ENCODE measurements around the gene ZSWIM3. TPM values are rescaled to one million over a fixed set of nuclear protein-coding genes. Genes with fewer than 3 reads are reported as not detected.
"Not testable (repeated sequence)": the region's sequence is repeated elsewhere in the genome, so short reads cannot be mapped to it uniquely, and the experiment has no call there.

ZSWIM3 gene
- total RNA-seq, 1 experiment from 2014 or later = 3.7 TPM

GRCh38 chr20:45890077-45890984 lies 32.9 kb downstream of the ZSWIM3 start:
- peak; percentile 84 for DNase-seq (ENCODE audit: low read depth)

GRCh38 chr20:45890985-45891983 lies 33.9 kb downstream of the ZSWIM3 start, which contains the start of the genes CTSA and NEURL2:
Gene CTSA, plus strand, starts transcription at chr20:45891335. Its CDS starts 234 bp downstream, at chr20:45891569.
Gene NEURL2, minus strand, starts transcription at chr20:45891208. Its CDS starts 217 bp downstream, at chr20:45890991.
- peak; percentile 93 for DNase-seq (ENCODE audit: low read depth)

GRCh38 chr20:45892049-45892825 lies 34.8 kb downstream of the ZSWIM3 start:
- DNase-seq (ENCODE audit: low read depth) = no peak

GRCh38 chr20:45892828-45893500 lies 35.5 kb downstream of the ZSWIM3 start:
- no peak for DNase-seq (ENCODE audit: low read depth)

- no peak for DNase-seq (ENCODE audit: low read depth)
Measured at GRCh38 chr20:45893831-45894230, 36.4 kb downstream of the ZSWIM3 start.

GRCh38 chr20:45894797-45895196 lies 37.4 kb downstream of the ZSWIM3 start:
- DNase-seq (ENCODE audit: low read depth) = no peak

GRCh38 chr20:45896641-45897161 lies 39.3 kb downstream of the ZSWIM3 start:
- DNase-seq (ENCODE audit: low read depth) = no peak

- DNase-seq (ENCODE audit: low read depth) = no peak
Measured at GRCh38 chr20:45897289-45897688, 39.9 kb downstream of the ZSWIM3 start.

GRCh38 chr20:45897692-45898091 lies 40.3 kb downstream of the ZSWIM3 start:
- DNase-seq (ENCODE audit: low read depth) = no peak

GRCh38 chr20:45898285-45898684 lies 40.9 kb downstream of the ZSWIM3 start:
- no peak for DNase-seq (ENCODE audit: low read depth)

- DNase-seq (ENCODE audit: low read depth) = no peak
Measured at GRCh38 chr20:45899046-45899835, 41.8 kb downstream of the ZSWIM3 start.

- DNase-seq (ENCODE audit: low read depth) = not testable (repeated sequence)
Measured at GRCh38 chr20:45901332-45901731, 43.9 kb downstream of the ZSWIM3 start.

GRCh38 chr20:45902199-45902701 lies 44.8 kb downstream of the ZSWIM3 start:
- no peak for DNase-seq (ENCODE audit: low read depth)

GRCh38 chr20:45904583-45905504 lies 47.4 kb downstream of the ZSWIM3 start:
- no peak for DNase-seq (ENCODE audit: low read depth)

- peak; percentile 89 for DNase-seq (ENCODE audit: low read depth)
Measured at GRCh38 chr20:45905505-45906079, 48.2 kb downstream of the ZSWIM3 start.

- DNase-seq (ENCODE audit: low read depth) = no peak
Measured at GRCh38 chr20:45907219-45907948, 50.0 kb downstream of the ZSWIM3 start.

GRCh38 chr20:45908084-45908483 lies 50.7 kb downstream of the ZSWIM3 start:
- no peak for DNase-seq (ENCODE audit: low read depth)

All from Daoy (cell line).